DOHH2 (cell line): ENCODE measurements around the gene ASXL1.

ENCODE experiments used
- H3F3A ChIP-seq: fragments of 200-600 bp; sonication (generic), shearing (Covaris generic); 2 replicates; pipeline ENCODE4 v1.6.0; 2016; ENCODE audit warnings: antibody characterized with exemption, mild to moderate bottlenecking; ENCODE audit not compliant: control insufficient read depth, insufficient read depth
- H3K27ac ChIP-seq: fragments of 200-600 bp; sonication (generic); 2 replicates; pipeline ENCODE4 v1.5.1; 2014; ENCODE audit warnings: low read depth, mild to moderate bottlenecking, low read length, moderate library complexity
- H3K27me3 ChIP-seq: fragments of 200-600 bp; sonication (generic); 2 replicates; pipeline ENCODE4 v1.6.1; 2014; ENCODE audit warnings: mild to moderate bottlenecking, low read length, mixed read lengths; ENCODE audit not compliant: control insufficient read depth
- H3K36me3 ChIP-seq: fragments of 200-600 bp; sonication (generic); 2 replicates; pipeline ENCODE4 v1.6.1; 2014; ENCODE audit warnings: mild to moderate bottlenecking, low read length, moderate library complexity, mixed read lengths; ENCODE audit not compliant: control insufficient read depth
- H3K4me1 ChIP-seq: fragments of 200-600 bp; sonication (generic); 2 replicates; pipeline ENCODE4 v1.6.1; 2014; ENCODE audit warnings: mild to moderate bottlenecking, low read length, mixed read lengths; ENCODE audit not compliant: control insufficient read depth
- H3K4me2 ChIP-seq: fragments of 200-600 bp; sonication (generic); 2 replicates; pipeline ENCODE4 v1.6.0; 2014; ENCODE audit warnings: mild to moderate bottlenecking, low read length, moderate library complexity
- H3K4me3 ChIP-seq: fragments of 200-600 bp; sonication (generic); 2 replicates; pipeline ENCODE4 v1.5.1; 2014; ENCODE audit warnings: mild to moderate bottlenecking, low read length, mixed read lengths
- H3K79me2 ChIP-seq: fragments of 200-600 bp; sonication (generic); 2 replicates; pipeline ENCODE4 v1.6.1; 2014; ENCODE audit warnings: mild to moderate bottlenecking, low read length, mixed read lengths; ENCODE audit not compliant: control insufficient read depth
- H3K9me2 ChIP-seq: fragments of 200-600 bp; sonication (generic); replicated peaks from 2 replicates; pipeline ENCODE4 v1.6.1; 2014; ENCODE audit warnings: mild to moderate bottlenecking, low read length, mixed read lengths; ENCODE audit not compliant: control insufficient read depth
- H3K9me3 ChIP-seq: fragments of 200-600 bp; sonication (generic); 2 replicates; pipeline ENCODE4 v1.6.1; 2014; ENCODE audit warnings: antibody characterized with exemption, low read length, mixed read lengths; ENCODE audit not compliant: control insufficient read depth, insufficient read depth
- H4K20me1 ChIP-seq: fragments of 200-600 bp; sonication (generic); 2 replicates; pipeline ENCODE4 v1.6.0; 2014; ENCODE audit warnings: low read depth, mild to moderate bottlenecking, antibody characterized with exemption, low read length, moderate library complexity; ENCODE audit not compliant: control insufficient read depth, insufficient read depth
- CTCF ChIP-seq: fragments of 200-600 bp; sonication (generic); IDR thresholded peaks from one replicate; pipeline ENCODE4 v1.5.1; 2014; ENCODE audit warnings: antibody characterized with exemption, mild to moderate bottlenecking, low read depth, low read length; ENCODE audit not compliant: poor library complexity, severe bottlenecking
- EZH2phosphoT487 ChIP-seq: fragments of 200-600 bp; sonication (generic); IDR thresholded peaks from 2 replicates; pipeline ENCODE4 v1.6.1; 2017; ENCODE audit warnings: borderline replicate concordance, mild to moderate bottlenecking, antibody characterized with exemption, low read length, moderate library complexity, mixed read lengths

Gene ASXL1

GRCh38 chr20:32472581-32473207 lies 114.6 kb downstream of the ASXL1 start:
- H3K9me2 ChIP-seq: no peaks in the 10 kb centered on the region
- H3K27ac ChIP-seq: no peak overlapping the region
- H3K4me1 ChIP-seq: peaks cover 24% of the 10 kb centered on the region
- no peaks in the 10 kb centered on the region for H3K9me3 ChIP-seq
- H3K4me2 ChIP-seq: no peak overlapping the region
- no peaks in the 10 kb centered on the region for H3K79me2 ChIP-seq
- no peak overlapping the region for H3K4me3 ChIP-seq
- TF ChIP-seq CTCF (no peak), EZH2phosphoT487 (no peak)
- no peaks in the 10 kb centered on the region for H3F3A ChIP-seq
- no peaks in the 10 kb centered on the region for H3K36me3 ChIP-seq
- no peaks in the 10 kb centered on the region for H4K20me1 ChIP-seq
- no peaks in the 10 kb centered on the region for H3K27me3 ChIP-seq

- H3K27me3 ChIP-seq: no peaks in the 10 kb centered on the region
- H3K9me3 ChIP-seq: no peaks in the 10 kb centered on the region
- no peaks in the 10 kb centered on the region for H4K20me1 ChIP-seq
- H3K4me1 ChIP-seq: peaks cover 24% of the 10 kb centered on the region
- no peaks in the 10 kb centered on the region for H3K79me2 ChIP-seq
- H3K27ac ChIP-seq: no peak overlapping the region
- H3K9me2 ChIP-seq: no peaks in the 10 kb centered on the region
- H3F3A ChIP-seq: no peaks in the 10 kb centered on the region
- no peak overlapping the region for H3K4me2 ChIP-seq
- no peak overlapping the region for H3K4me3 ChIP-seq
- H3K36me3 ChIP-seq: no peaks in the 10 kb centered on the region
- TF ChIP-seq EZH2phosphoT487 (no peak), CTCF (no peak)
Observed at GRCh38 chr20:32473231-32474008, 115.3 kb downstream of the ASXL1 start.

DNA sequence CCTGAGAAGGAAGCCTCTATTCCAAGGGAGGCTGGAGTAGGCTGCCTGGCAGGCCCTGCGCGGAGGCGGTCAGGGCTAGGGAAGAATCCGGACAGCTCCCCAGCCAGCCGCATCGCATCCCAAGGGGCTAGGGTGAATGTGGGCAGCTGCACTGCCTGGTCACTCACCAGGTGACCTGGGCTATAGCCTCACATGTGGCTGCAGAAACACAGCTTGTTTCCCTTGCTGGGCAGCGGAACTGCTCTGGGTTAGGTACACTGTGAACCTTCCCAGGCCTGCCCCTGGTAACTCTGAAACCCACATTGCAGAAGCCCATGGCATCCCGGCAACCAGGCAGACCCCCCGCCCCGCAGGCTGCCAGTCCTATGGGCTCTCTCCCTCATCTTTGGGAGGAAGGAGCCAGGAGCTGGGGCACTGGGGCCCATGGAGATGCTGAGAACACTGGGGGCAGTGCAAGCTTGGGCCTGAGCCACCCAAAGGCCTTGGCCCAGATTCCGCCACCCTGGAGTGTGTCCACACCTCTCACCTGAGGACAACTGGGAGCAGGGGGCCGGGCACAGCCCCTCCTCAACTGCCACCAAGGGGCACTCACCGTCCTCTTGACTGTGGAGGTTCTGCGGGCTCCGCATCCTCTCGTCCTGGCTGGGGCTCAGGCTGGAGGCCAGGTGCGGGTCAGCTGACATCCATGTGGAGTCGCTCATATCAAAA lies 116.0 kb downstream of the ASXL1 start:
- Histone ChIP-seq H3K27ac (no peak overlapping the region), H3F3A (no peaks in the 10 kb centered on the region), H3K9me3 (no peaks in the 10 kb centered on the region), H3K27me3 (no peaks in the 10 kb centered on the region), H3K79me2 (no peaks in the 10 kb centered on the region), H3K36me3 (no peaks in the 10 kb centered on the region), H3K4me2 (no peak overlapping the region), H3K4me1 (peaks cover 24% of the 10 kb centered on the region), H4K20me1 (no peaks in the 10 kb centered on the region), H3K4me3 (no peak overlapping the region), H3K9me2 (no peaks in the 10 kb centered on the region)
- TF ChIP-seq CTCF (no peak), EZH2phosphoT487 (no peak)
